ENCODE data around the gene PIK3AP1. TPM values are rescaled to one million over a fixed set of nuclear protein-coding genes. Genes with fewer than 3 reads are reported as not detected.

The PIK3AP1 gene
- total RNA-seq, 1 experiment from 2014 or later: 131 TPM

DNA sequence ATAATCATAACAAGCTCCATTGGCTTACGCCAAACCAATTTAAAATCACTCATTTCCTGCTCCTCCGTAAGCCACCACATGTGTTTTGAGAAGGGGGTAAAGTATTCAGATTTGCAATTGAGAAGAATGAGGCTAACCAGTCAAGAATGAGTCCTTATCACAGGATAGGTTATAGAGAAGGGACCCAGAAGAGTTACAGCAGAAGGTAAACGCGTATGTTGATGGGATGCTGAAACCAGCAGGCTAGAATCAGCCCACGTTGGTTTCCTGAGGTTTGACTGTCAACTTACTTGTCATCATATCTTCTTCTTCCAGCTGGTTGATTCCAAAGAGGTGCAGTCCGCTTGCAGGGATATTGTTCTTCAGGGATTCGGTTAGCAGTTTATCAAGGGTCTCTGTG lies 69.4 kb downstream of the PIK3AP1 start:
- peaks cover 34% of the 10 kb centered on the region for H3K79me2 ChIP-seq (ENCODE audit: low read length)
- H4K20me1 ChIP-seq (ENCODE audit: insufficient read depth, low read depth, low read length): no peaks in the 10 kb centered on the region
- H3K4me3 ChIP-seq (ENCODE audit: low read length): no peak overlapping the region
- no peak overlapping the region for H2AFZ ChIP-seq (ENCODE audit: low read length)
- H3K9ac ChIP-seq (ENCODE audit: low read length): no peak overlapping the region
- H3K27me3 ChIP-seq (ENCODE audit: low read length): no peaks in the 10 kb centered on the region
- no peak overlapping the region for H3K27ac ChIP-seq (ENCODE audit: low read length)
- H3K4me2 ChIP-seq (ENCODE audit: low read depth, low read length, poor library complexity, severe bottlenecking): no peak overlapping the region
- H3K4me1 ChIP-seq (ENCODE audit: low read length): peaks cover 6% of the 10 kb centered on the region
- no peak for DNase-seq
- peaks cover 29% of the 10 kb centered on the region for H3K36me3 ChIP-seq (ENCODE audit: insufficient read depth, low read length)
- no peaks in the 10 kb centered on the region for H3K9me2 ChIP-seq (replicated peaks; ENCODE audit: insufficient read depth, low read length)
- no peaks in the 10 kb centered on the region for H3K9me3 ChIP-seq (ENCODE audit: low read length)

DNA sequence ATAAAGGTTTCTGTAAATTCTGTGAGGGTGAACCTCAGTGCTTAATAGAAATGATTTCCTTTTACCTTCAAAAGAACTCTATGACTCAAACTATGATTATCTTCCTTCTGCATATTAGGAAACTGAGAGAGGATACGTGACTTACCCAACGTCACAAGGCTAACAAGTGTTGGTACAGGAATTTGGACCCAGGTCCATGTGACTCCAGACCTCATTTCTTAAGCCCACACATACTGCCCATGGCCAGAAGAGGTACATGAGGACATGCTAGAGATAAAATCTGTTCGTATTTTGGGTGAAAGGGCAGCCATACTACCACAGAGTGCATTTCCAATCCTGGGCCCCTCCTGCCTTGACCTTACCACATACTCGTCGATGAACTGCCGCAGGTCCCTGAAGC lies 72.0 kb downstream of the PIK3AP1 start:
- H3K4me2 ChIP-seq (ENCODE audit: low read depth, low read length, poor library complexity, severe bottlenecking): no peak overlapping the region
- no peak for DNase-seq
- H3K27ac ChIP-seq (ENCODE audit: low read length): peak overlapping the region; percentile 26; the same call in 1 of the 2 replicates
- H3K4me1 ChIP-seq (ENCODE audit: low read length): peaks cover 25% of the 10 kb centered on the region
- H3K4me3 ChIP-seq (ENCODE audit: low read length): no peak overlapping the region
- peaks cover 28% of the 10 kb centered on the region for H3K79me2 ChIP-seq (ENCODE audit: low read length)
- H3K9ac ChIP-seq (ENCODE audit: low read length): no peak overlapping the region
- no peaks in the 10 kb centered on the region for H3K9me3 ChIP-seq (ENCODE audit: low read length)
- 0 out of 2 replicates have a peak, but pooled peaks cover 5% of the 10 kb centered on the region for H4K20me1 ChIP-seq (ENCODE audit: insufficient read depth, low read depth, low read length)
- H2AFZ ChIP-seq (ENCODE audit: low read length): no peak overlapping the region
- no peaks in the 10 kb centered on the region for H3K9me2 ChIP-seq (replicated peaks; ENCODE audit: insufficient read depth, low read length)
- H3K27me3 ChIP-seq (ENCODE audit: low read length): no peaks in the 10 kb centered on the region
- H3K36me3 ChIP-seq (ENCODE audit: insufficient read depth, low read length): peaks cover 35% of the 10 kb centered on the region

DNA sequence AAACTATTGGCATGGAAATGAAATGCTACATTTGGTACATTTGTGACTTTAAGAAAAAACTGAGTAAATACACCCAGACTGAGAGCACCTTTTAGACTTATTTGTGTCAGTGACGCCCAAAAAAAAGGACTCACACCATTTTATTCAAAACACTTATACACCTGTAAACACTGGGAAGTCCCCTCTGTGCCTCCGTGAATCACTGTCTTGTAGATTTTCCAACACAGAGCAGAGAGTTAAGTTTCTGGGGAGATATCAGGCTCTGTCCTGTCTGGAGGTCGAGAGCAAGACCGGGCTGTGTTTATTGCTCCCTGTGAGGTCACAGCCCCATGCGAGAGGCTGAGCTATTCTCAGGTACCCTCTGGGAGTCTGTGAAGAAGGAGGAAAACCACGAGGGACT lies 72.8 kb downstream of the PIK3AP1 start:
- Histone ChIP-seq H3K27me3 (ENCODE audit: low read length) (no peaks in the 10 kb centered on the region), H3K9me2 (replicated peaks; ENCODE audit: insufficient read depth, low read length) (no peaks in the 10 kb centered on the region), H2AFZ (ENCODE audit: low read length) (no peak overlapping the region), H3K27ac (ENCODE audit: low read length) (peak overlapping the region; percentile 26), H3K4me3 (ENCODE audit: low read length) (no peak overlapping the region), H3K4me2 (ENCODE audit: low read depth, low read length, poor library complexity, severe bottlenecking) (no peak overlapping the region), H3K4me1 (ENCODE audit: low read length) (peaks cover 34% of the 10 kb centered on the region), H3K9me3 (ENCODE audit: low read length) (no peaks in the 10 kb centered on the region), H3K9ac (ENCODE audit: low read length) (no peak overlapping the region), H3K36me3 (ENCODE audit: insufficient read depth, low read length) (peaks cover 35% of the 10 kb centered on the region), H3K79me2 (ENCODE audit: low read length) (peaks cover 35% of the 10 kb centered on the region), H4K20me1 (ENCODE audit: insufficient read depth, low read depth, low read length) (0 out of 2 replicates have a peak, but pooled peaks cover 5% of the 10 kb centered on the region)
- DNase-seq: no peak

DNA sequence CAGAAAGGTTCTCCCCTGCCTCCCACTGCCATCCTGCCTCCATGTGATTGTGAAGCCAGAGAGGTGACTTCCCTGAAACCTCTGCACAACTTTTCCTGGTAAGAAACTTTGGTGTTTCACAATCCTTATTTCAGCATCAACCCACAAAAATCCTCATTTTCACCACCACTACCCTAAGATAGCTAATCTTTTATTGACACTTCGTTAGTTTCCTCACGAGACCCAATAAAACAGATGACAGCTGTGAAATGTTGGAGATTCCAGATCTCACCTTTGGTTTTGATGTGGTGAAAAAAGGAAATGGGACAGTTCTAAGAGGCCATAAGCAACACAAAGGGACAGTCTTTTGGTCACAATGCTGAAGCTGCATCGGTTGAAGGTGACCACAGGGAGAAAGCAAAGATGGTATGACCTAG lies 73.6 kb downstream of the PIK3AP1 start:
- DNase-seq: no peak
- H3K27me3 ChIP-seq (ENCODE audit: low read length): no peaks in the 10 kb centered on the region
- H3K9me2 ChIP-seq (replicated peaks; ENCODE audit: insufficient read depth, low read length): no peaks in the 10 kb centered on the region
- H3K4me3 ChIP-seq (ENCODE audit: low read length): no peak overlapping the region
- 0 out of 2 replicates have a peak, but pooled peaks cover 5% of the 10 kb centered on the region for H4K20me1 ChIP-seq (ENCODE audit: insufficient read depth, low read depth, low read length)
- no peaks in the 10 kb centered on the region for H3K9me3 ChIP-seq (ENCODE audit: low read length)
- peaks cover 32% of the 10 kb centered on the region for H3K36me3 ChIP-seq (ENCODE audit: insufficient read depth, low read length)
- H3K79me2 ChIP-seq (ENCODE audit: low read length): peaks cover 39% of the 10 kb centered on the region
- H3K9ac ChIP-seq (ENCODE audit: low read length): no peak overlapping the region
- H3K4me1 ChIP-seq (ENCODE audit: low read length): peaks cover 41% of the 10 kb centered on the region
- no peak overlapping the region for H3K4me2 ChIP-seq (ENCODE audit: low read depth, low read length, poor library complexity, severe bottlenecking)
- no peak overlapping the region for H2AFZ ChIP-seq (ENCODE audit: low read length)
- 0 out of 2 replicates have a peak overlapping the region, but pooled peaks have one; percentile 26 for H3K27ac ChIP-seq (ENCODE audit: low read length)

DNA sequence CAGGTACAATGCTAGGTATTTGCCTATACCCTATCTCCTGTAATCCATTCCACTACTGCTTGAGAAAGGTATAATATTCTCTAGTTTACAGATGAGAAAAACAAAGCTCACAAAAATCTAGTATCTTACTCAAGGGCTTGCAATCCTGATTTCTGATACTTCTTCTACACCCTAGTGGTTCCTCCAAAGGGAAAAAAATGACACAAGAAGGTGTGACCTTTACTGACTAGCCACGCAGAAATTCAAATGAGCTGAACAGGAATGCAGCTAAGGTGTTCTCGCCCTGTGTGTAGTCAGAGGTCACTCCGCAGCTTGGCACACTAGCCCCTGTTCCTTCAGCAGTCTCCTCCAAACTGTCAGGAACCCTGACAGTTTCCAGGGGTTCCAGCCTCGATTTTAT lies 74.0 kb downstream of the PIK3AP1 start:
- Histone ChIP-seq H3K27ac (ENCODE audit: low read length) (no peak overlapping the region), H3K4me3 (ENCODE audit: low read length) (no peak overlapping the region), H3K9me2 (replicated peaks; ENCODE audit: insufficient read depth, low read length) (no peaks in the 10 kb centered on the region), H3K9ac (ENCODE audit: low read length) (no peak overlapping the region), H3K4me1 (ENCODE audit: low read length) (peaks cover 45% of the 10 kb centered on the region), H3K9me3 (ENCODE audit: low read length) (no peaks in the 10 kb centered on the region), H3K4me2 (ENCODE audit: low read depth, low read length, poor library complexity, severe bottlenecking) (no peak overlapping the region), H3K27me3 (ENCODE audit: low read length) (no peaks in the 10 kb centered on the region), H3K79me2 (ENCODE audit: low read length) (peaks cover 40% of the 10 kb centered on the region), H2AFZ (ENCODE audit: low read length) (no peak overlapping the region), H3K36me3 (ENCODE audit: insufficient read depth, low read length) (peaks cover 30% of the 10 kb centered on the region), H4K20me1 (ENCODE audit: insufficient read depth, low read depth, low read length) (0 out of 2 replicates have a peak, but pooled peaks cover 5% of the 10 kb centered on the region)
- no peak for DNase-seq

DNA sequence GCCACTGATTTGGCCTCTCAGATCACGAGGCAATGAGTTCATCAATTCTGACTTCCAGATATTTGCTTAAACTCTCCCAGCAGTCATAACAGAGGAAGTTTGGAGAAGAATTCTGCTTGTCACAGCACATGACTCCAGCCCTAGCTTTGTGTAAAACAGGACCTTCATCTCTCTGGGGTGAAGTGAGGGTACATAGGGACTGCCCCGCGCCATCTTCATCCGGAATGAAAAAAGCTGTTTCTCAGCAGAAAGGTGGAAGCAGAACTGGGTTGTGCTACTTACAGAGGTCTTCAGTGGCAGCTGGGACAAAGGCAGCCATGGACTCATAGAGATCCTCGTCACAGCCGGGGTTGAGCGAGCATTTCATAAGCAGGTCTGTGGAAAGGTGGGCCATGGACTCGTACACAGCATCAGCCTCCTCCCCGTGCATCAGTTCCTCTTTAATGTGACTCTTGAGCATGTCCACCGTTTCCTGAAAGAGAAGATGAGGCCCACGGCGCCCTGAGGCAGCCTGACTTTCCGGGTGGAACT lies 75.1 kb downstream of the PIK3AP1 start:
- Histone ChIP-seq H3K9me3 (ENCODE audit: low read length) (no peaks in the 10 kb centered on the region), H3K4me1 (ENCODE audit: low read length) (peaks cover 56% of the 10 kb centered on the region), H3K9me2 (replicated peaks; ENCODE audit: insufficient read depth, low read length) (no peaks in the 10 kb centered on the region), H3K27me3 (ENCODE audit: low read length) (no peaks in the 10 kb centered on the region), H3K79me2 (ENCODE audit: low read length) (peaks cover 44% of the 10 kb centered on the region), H3K4me3 (ENCODE audit: low read length) (no peak overlapping the region), H2AFZ (ENCODE audit: low read length) (no peak overlapping the region), H4K20me1 (ENCODE audit: insufficient read depth, low read depth, low read length) (0 out of 2 replicates have a peak, but pooled peaks cover 5% of the 10 kb centered on the region), H3K9ac (ENCODE audit: low read length) (no peak overlapping the region), H3K36me3 (ENCODE audit: insufficient read depth, low read length) (peaks cover 27% of the 10 kb centered on the region), H3K27ac (ENCODE audit: low read length) (peak overlapping the region; percentile 53), H3K4me2 (ENCODE audit: low read depth, low read length, poor library complexity, severe bottlenecking) (no peak overlapping the region)
- DNase-seq: no peak

DNA sequence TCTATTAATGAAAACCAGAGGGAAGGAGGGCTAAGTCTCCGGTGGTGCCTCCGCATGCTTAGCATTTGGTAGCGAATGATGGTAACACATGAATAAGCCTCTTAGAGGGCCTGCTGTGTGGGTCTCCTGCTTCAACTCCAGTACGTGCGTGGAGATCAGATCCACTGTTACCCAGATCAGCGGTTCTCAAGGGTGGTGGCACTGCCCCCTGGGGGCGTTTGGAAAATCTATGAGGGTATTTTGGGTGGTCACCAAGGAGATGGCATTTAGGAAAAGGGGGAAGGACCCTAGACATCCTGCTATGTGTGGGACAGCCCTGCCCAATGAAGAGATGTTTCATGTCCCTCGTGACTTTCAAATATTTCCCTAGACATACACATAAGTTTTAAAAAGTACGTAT lies 76.4 kb downstream of the PIK3AP1 start:
- Histone ChIP-seq H3K27me3 (ENCODE audit: low read length) (no peaks in the 10 kb centered on the region), H4K20me1 (ENCODE audit: insufficient read depth, low read depth, low read length) (0 out of 2 replicates have a peak, but pooled peaks cover 5% of the 10 kb centered on the region), H3K9me3 (ENCODE audit: low read length) (no peaks in the 10 kb centered on the region), H3K27ac (ENCODE audit: low read length) (0 out of 2 replicates have a peak overlapping the region, but pooled peaks have one; percentile 30), H3K79me2 (ENCODE audit: low read length) (peaks cover 53% of the 10 kb centered on the region), H3K4me1 (ENCODE audit: low read length) (peaks cover 63% of the 10 kb centered on the region), H3K9me2 (replicated peaks; ENCODE audit: insufficient read depth, low read length) (no peaks in the 10 kb centered on the region), H2AFZ (ENCODE audit: low read length) (no peak overlapping the region), H3K36me3 (ENCODE audit: insufficient read depth, low read length) (peaks cover 28% of the 10 kb centered on the region), H3K9ac (ENCODE audit: low read length) (no peak overlapping the region), H3K4me3 (ENCODE audit: low read length) (no peak overlapping the region), H3K4me2 (ENCODE audit: low read depth, low read length, poor library complexity, severe bottlenecking) (no peak overlapping the region)
- no peak for DNase-seq

DNA sequence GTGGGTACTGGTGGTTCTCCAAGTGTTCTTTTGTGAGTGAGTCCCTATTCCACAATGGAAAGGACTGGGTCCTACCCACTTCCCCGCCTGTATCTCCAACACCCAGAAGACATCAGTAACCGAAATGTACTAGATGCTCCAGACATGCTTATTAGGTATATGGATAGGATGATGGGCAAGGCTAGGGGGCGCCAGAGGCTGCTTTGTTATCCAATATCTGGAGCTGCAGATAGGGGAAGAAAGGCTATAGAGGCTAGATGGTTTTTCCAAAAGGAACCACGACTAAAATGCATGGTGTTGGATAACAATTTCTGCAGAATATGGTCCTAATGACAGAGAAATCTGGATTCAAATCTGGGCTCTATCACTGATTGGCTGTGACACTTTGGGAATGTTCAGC lies 77.3 kb downstream of the PIK3AP1 start:
- DNase-seq: peak; percentile 86
- no peaks in the 10 kb centered on the region for H3K9me3 ChIP-seq (ENCODE audit: low read length)
- H3K27me3 ChIP-seq (ENCODE audit: low read length): no peaks in the 10 kb centered on the region
- peaks cover 61% of the 10 kb centered on the region for H3K4me1 ChIP-seq (ENCODE audit: low read length)
- peak overlapping the region; percentile 30; the same call in 1 of the 2 replicates for H3K9ac ChIP-seq (ENCODE audit: low read length)
- 0 out of 2 replicates have a peak, but pooled peaks cover 5% of the 10 kb centered on the region for H4K20me1 ChIP-seq (ENCODE audit: insufficient read depth, low read depth, low read length)
- H3K27ac ChIP-seq (ENCODE audit: low read length): peak overlapping the region; percentile 78
- no peaks in the 10 kb centered on the region for H3K9me2 ChIP-seq (replicated peaks; ENCODE audit: insufficient read depth, low read length)
- H3K36me3 ChIP-seq (ENCODE audit: insufficient read depth, low read length): peaks cover 24% of the 10 kb centered on the region
- peaks cover 57% of the 10 kb centered on the region for H3K79me2 ChIP-seq (ENCODE audit: low read length)
- H3K4me3 ChIP-seq (ENCODE audit: low read length): no peak overlapping the region
- H3K4me2 ChIP-seq (ENCODE audit: low read depth, low read length, poor library complexity, severe bottlenecking): peak overlapping the region; percentile 31
- no peak overlapping the region for H2AFZ ChIP-seq (ENCODE audit: low read length)
